Osteoblast (primary cell): ENCODE measurements around the gene ACTR3C. TPM values are rescaled to one million over a fixed set of nuclear protein-coding genes. Genes with fewer than 3 reads are reported as not detected.

Source experiments
- DNase-seq: peaks from one replicate; pipeline ENCODE4 v3.0.0; 2011; ENCODE audit warnings: low spot score, mixed read lengths; ENCODE audit not compliant: insufficient read length; ENCODE audit errors: missing footprints
- H2AFZ ChIP-seq: 2 replicates; pipeline ENCODE4 v1.6.0; 2011; ENCODE audit warnings: mild to moderate bottlenecking, low read length
- H3K27ac ChIP-seq: 2 replicates; pipeline ENCODE4 v1.5.1; 2011; ENCODE audit warnings: mild to moderate bottlenecking, low read depth, low read length, moderate library complexity
- H3K27me3 ChIP-seq: 2 replicates; pipeline ENCODE4 v1.6.0; 2012; ENCODE audit warnings: mild to moderate bottlenecking, control low read depth, inconsistent platforms, low read length, moderate library complexity; ENCODE audit not compliant: insufficient read depth
- H3K36me3 ChIP-seq: 2 replicates; pipeline ENCODE4 v1.5.1; 2011; ENCODE audit warnings: mild to moderate bottlenecking, low read length, control low read depth, moderate library complexity; ENCODE audit not compliant: insufficient read depth
- H3K4me1 ChIP-seq: 2 replicates; pipeline ENCODE4 v1.5.1; 2011; ENCODE audit warnings: mild to moderate bottlenecking, low read length, control low read depth, moderate library complexity; ENCODE audit not compliant: insufficient read depth
- H3K4me2 ChIP-seq: 2 replicates; pipeline ENCODE4 v1.6.0; 2011; ENCODE audit warnings: mild to moderate bottlenecking, low read length; ENCODE audit not compliant: insufficient read depth
- H3K4me3 ChIP-seq: fragments of 200-600 bp; sonication (generic); 3 replicates; pipeline ENCODE4 v1.5.1; 2012; ENCODE audit warnings: mild to moderate bottlenecking, low read length, inconsistent platforms; ENCODE audit not compliant: insufficient read depth
- H3K79me2 ChIP-seq: 2 replicates; pipeline ENCODE4 v1.6.0; 2012; ENCODE audit warnings: mild to moderate bottlenecking, low read length, control low read depth, inconsistent platforms; ENCODE audit not compliant: insufficient read depth
- H3K9me3 ChIP-seq: 2 replicates; pipeline ENCODE4 v1.5.1; 2011; ENCODE audit warnings: low read depth, low read length, control low read depth
- H4K20me1 ChIP-seq: 2 replicates; pipeline ENCODE4 v1.6.0; 2012; ENCODE audit warnings: mild to moderate bottlenecking, low read length, control low read depth; ENCODE audit not compliant: insufficient read depth
- CTCF ChIP-seq: IDR thresholded peaks from 2 replicates; pipeline ENCODE4 v1.5.1; 2011; ENCODE audit warnings: mild to moderate bottlenecking, low read depth, low read length, moderate library complexity; ENCODE audit errors: extremely low read depth
- total RNA-seq: library from RNA; depleted of rRNA; stranded (reverse); fragments of >200 nt; gene quantifications from 2 replicates; pipeline ENCODE4 v1.2.3, GENCODE V29; 2012

ACTR3C gene
- total RNA-seq, 1 donor: 1.8 TPM

- H2AFZ ChIP-seq: no peak overlapping the region
- H3K36me3 ChIP-seq: no peaks in the 10 kb centered on the region
- no peak for TF ChIP-seq CTCF
- no peak overlapping the region for H3K4me3 ChIP-seq
- H3K4me1 ChIP-seq: no peaks in the 10 kb centered on the region
- peak; percentile 77 for DNase-seq
- H3K4me2 ChIP-seq: no peak overlapping the region
- H3K9me3 ChIP-seq: no peaks in the 10 kb centered on the region
- H3K27ac ChIP-seq: no peak overlapping the region
- H3K27me3 ChIP-seq: no peaks in the 10 kb centered on the region
- no peaks in the 10 kb centered on the region for H4K20me1 ChIP-seq
- H3K79me2 ChIP-seq: no peaks in the 10 kb centered on the region
Observed at GRCh38 chr7:150332852-150333635, 9.7 kb upstream of the ACTR3C start.

GRCh38 chr7:150330211-150330885, 7.0 kb upstream of the ACTR3C start:
- no peak overlapping the region for H2AFZ ChIP-seq
- peak; percentile 51 for DNase-seq
- no peak overlapping the region for H3K27ac ChIP-seq
- no peaks in the 10 kb centered on the region for H3K79me2 ChIP-seq
- H3K27me3 ChIP-seq: no peaks in the 10 kb centered on the region
- no peak for TF ChIP-seq CTCF
- no peak overlapping the region for H3K4me3 ChIP-seq
- no peaks in the 10 kb centered on the region for H3K36me3 ChIP-seq
- H3K9me3 ChIP-seq: no peaks in the 10 kb centered on the region
- H4K20me1 ChIP-seq: no peaks in the 10 kb centered on the region
- H3K4me2 ChIP-seq: no peak overlapping the region
- no peaks in the 10 kb centered on the region for H3K4me1 ChIP-seq

GRCh38 chr7:150329331-150330120, 6.2 kb upstream of the ACTR3C start:
- TF ChIP-seq CTCF: no peak
- no peak overlapping the region for H3K4me3 ChIP-seq
- no peak overlapping the region for H3K27ac ChIP-seq
- no peaks in the 10 kb centered on the region for H3K4me1 ChIP-seq
- H2AFZ ChIP-seq: no peak overlapping the region
- H3K36me3 ChIP-seq: no peaks in the 10 kb centered on the region
- no peak overlapping the region for H3K4me2 ChIP-seq
- H3K79me2 ChIP-seq: no peaks in the 10 kb centered on the region
- H3K27me3 ChIP-seq: no peaks in the 10 kb centered on the region
- no peak for DNase-seq
- H3K9me3 ChIP-seq: no peaks in the 10 kb centered on the region
- no peaks in the 10 kb centered on the region for H4K20me1 ChIP-seq
